HG03097 (cell line): ENCODE measurements around the gene TCF4.

Experiments
- ATAC-seq: cut with Tn5 transposase; IDR thresholded peaks from one replicate; pipeline ENCODE4 v1.9.1; 2021; ENCODE audit not compliant: unreplicated experiment, low FRiP score

Gene TCF4

GRCh38 chr18:55221622-55222021, 366.4 kb downstream of the TCF4 start:
- ATAC-seq = no peak

GRCh38 chr18:55220523-55220922, 367.5 kb downstream of the TCF4 start:
- peak; percentile 83 for ATAC-seq

GRCh38 chr18:55219823-55220222, 368.2 kb downstream of the TCF4 start:
- ATAC-seq = no peak

GRCh38 chr18:55219059-55219458, 368.9 kb downstream of the TCF4 start:
- no peak for ATAC-seq

- no peak for ATAC-seq
Measured at GRCh38 chr18:55214969-55215368, 373.0 kb downstream of the TCF4 start.

GRCh38 chr18:55214534-55214933, 373.5 kb downstream of the TCF4 start:
- no peak for ATAC-seq

- no peak for ATAC-seq
Measured at GRCh38 chr18:55213586-55213985, 374.4 kb downstream of the TCF4 start.

- ATAC-seq = no peak
Measured at GRCh38 chr18:55206927-55207326, 381.1 kb downstream of the TCF4 start.

GRCh38 chr18:55202232-55202917, 385.6 kb downstream of the TCF4 start:
- ATAC-seq = no peak

GRCh38 chr18:55199291-55199963, 388.6 kb downstream of the TCF4 start:
- ATAC-seq = no peak

GRCh38 chr18:55195863-55196262, 392.1 kb downstream of the TCF4 start:
- no peak for ATAC-seq

GRCh38 chr18:55189972-55190371, 398.0 kb downstream of the TCF4 start:
- ATAC-seq = no peak

- no peak for ATAC-seq
Measured at GRCh38 chr18:55186588-55186987, 401.4 kb downstream of the TCF4 start.

- ATAC-seq = no peak
Measured at GRCh38 chr18:55185391-55185790, 402.6 kb downstream of the TCF4 start.

- no peak for ATAC-seq
Measured at GRCh38 chr18:55179835-55180234, 408.2 kb downstream of the TCF4 start.

- no peak for ATAC-seq
Measured at GRCh38 chr18:55179425-55179824, 408.6 kb downstream of the TCF4 start.

- ATAC-seq = no peak
Measured at GRCh38 chr18:55173291-55173690, 414.7 kb downstream of the TCF4 start.
